Stimulated activated CD4-positive, alpha-beta T cell treated with anti-CD3 and anti-CD28 coated beads, Interleukin-1b, Interleukin-23, amount 100 ng/mL, for 48 hours (primary cell): ENCODE results near the gene PRR14.
A peak's percentile ranks its signal among the peaks of the same experiment; 100 is the strongest.
"Not testable (repeated sequence)": the region's sequence is repeated elsewhere in the genome, so short reads cannot be mapped to it uniquely, and the experiment has no call there.

Experiments
- DNase-seq: peaks from one replicate; pipeline ENCODE4 v3.0.0-alpha.2; 2020

PRR14 gene

DNA sequence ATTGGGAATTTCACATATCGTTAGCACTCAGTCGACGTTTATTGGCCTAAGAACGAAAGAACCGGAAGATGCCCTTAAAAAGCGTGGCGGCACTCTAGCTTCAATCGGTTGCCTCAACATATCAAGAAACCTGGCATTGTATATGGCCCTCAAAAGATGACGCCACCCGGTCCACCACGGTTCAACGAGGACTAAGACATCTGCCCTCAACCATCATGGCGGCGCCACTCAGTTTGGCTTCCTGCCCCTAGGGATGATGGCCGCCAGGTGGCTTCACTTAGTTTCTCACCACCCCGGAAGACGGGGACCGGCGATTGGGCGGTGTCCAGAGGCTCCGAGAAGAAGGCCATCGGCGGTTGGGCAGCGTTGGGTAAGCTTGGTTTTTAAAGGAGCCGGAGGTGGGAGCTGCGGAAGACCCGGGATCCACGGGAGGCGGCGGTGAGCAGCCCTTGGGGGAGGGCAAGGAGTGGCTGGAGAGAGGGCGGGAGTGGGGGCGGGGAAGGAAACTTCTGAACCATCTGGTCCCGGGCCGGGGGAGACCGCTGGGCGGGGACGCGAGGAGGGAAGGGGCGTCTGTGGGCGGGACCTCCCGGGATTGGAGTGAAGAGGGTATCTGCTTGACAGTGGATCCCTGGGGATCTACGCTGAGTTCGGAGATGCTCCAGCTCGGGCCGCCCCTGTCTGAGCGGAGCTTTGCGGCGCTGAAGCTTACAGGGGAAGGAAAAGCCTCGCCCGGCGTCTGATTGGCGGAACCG, at the start of gene PRR14:
PRR14 (plus strand) TSS at position 592 of the 755 bp plus-strand sequence. CDS start 686 bp downstream, outside the sequence.
- DNase-seq: peak; percentile 100

DNA sequence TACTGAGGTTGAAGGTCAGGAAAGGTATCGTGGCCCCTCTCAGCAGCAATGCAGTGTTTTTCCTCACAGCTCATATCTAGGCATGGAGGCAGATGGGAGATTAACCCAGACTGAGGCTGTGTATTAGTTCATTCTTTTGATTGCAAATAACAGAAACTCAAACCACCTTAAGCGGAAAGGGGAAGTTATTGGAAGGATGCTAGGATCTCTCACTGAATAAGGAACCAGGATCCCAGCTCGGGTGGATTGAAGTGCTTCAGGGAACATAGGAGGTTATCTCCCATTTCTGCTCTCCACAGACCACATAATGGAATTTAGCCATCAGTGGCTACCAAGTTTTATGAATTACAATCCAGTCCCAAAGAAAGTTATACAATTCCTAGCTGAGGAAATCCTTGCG, 48.8 kb upstream of the PRR14 start:
- DNase-seq: no peak

DNA sequence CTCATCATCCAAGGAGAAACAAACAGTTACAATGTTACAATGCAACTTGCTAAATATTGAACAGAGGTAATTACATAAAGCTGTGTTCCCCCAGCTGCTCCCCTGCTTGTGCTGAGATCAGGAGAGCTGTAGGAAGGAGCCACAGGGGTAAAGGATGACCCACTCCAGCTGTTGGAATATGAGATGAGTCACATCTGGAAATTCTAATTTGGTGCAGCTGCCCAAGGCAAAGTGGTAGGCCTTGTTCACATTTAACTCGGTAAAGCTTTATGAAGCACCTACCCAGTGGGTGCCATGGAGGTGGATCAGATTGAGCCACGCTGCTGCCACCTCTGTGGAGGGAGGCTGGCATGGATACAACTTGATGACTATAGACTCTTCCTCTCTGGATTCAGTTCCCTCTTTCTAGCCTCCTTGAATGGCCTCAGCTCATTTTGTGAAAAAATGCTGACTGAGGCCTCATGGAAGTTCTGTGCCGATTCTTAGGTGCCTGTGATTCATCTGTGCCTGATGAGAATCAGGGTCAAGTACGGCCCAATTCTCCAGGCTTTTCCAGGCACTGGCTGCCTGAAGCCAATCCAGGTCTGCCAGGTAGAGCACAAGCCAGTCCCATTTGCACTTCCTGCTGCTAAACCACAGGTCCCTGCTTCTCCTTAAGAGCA, 48.0 kb upstream of the PRR14 start:
- DNase-seq: no peak

GRCh38 chr16:30603945-30604315, 46.8 kb upstream of the PRR14 start:
- DNase-seq: no peak

DNA sequence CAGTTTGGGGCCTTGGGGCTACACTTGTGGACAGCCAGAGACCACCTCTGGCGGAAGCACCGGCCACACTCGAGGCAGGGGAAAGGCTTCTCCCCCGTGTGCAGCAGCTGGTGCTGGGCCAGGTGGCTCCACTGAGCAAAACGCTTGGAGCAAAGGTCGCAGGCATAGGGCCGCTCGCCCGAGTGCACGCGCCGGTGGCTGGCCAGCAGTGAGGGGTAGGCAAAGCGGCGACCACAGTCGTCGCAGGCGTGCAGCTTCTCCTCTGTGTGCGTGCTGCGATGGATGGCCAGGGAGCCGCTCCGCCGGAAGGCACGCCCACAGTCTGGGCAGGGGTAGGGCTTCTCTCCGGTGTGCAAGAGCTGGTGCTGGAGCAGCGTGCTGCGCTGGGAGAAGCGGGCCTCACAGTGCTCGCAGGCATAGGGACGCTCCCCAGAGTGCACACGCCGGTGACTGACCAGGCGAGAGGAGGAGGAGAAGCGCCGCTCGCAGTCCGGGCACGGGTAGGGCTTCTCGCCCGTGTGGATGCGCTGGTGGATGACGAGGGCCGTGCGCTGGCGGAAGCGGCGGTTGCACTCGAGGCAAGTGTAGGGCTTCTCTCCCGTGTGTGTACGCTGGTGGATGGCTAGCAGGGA, 46.3 kb upstream of the PRR14 start:
- DNase-seq: no peak

GRCh38 chr16:30605158-30605557, 45.6 kb upstream of the PRR14 start:
- no peak for DNase-seq

- DNase-seq: no peak
Measured at GRCh38 chr16:30606004-30606403, 44.8 kb upstream of the PRR14 start.

DNA sequence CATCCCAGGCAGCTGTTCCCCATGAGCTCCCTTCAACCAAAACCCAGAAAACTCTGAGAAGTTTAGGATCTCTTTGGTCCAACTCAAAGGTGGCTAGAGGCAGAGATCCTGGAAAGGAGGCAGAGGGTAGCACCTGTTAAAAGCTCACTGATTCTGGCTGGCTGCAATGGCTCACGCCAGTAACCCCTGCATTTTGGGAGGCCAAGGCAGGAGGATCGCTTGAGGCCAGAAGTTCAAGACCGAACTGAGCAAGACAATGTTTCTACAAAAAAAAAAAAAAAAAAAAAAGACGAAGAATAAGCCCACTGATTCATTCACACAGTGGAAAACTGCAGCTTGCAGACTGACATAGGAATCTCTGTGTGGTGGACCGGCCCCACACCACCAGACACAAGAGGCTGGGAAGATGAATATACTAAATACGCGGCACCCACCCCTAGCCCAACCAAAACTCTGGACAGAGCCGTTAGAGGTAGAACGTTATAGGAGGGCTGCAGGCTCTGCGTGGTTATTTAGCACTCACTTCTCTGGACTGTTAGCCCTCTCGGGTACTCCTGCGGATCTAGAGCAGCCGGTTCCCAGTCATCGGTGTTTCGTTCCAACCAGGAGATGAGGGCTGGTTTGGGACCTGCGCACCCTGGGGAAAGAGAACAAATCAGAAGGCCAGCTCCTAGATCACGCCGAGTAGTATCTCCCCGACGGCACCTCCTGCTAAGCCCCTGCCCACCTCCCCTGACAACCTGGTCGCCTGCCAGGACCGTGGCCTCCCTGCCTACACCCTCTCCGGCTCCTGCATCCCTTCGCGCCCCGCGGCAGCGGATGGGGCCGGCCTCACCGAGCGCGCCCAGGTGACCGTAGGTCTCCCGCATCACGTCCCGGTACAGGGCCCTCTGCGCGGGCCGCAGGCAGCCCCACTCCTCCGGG, 41.5 kb upstream of the PRR14 start:
- DNase-seq: peak; percentile 46

- peak; percentile 96 for DNase-seq
Measured at GRCh38 chr16:30609926-30610839, 40.6 kb upstream of the PRR14 start, which contains the start of gene ZNF689. TSS of gene ZNF689 (minus strand) at chr16:30610389. CDS start at chr16:30610041, 348 bp downstream.

DNA sequence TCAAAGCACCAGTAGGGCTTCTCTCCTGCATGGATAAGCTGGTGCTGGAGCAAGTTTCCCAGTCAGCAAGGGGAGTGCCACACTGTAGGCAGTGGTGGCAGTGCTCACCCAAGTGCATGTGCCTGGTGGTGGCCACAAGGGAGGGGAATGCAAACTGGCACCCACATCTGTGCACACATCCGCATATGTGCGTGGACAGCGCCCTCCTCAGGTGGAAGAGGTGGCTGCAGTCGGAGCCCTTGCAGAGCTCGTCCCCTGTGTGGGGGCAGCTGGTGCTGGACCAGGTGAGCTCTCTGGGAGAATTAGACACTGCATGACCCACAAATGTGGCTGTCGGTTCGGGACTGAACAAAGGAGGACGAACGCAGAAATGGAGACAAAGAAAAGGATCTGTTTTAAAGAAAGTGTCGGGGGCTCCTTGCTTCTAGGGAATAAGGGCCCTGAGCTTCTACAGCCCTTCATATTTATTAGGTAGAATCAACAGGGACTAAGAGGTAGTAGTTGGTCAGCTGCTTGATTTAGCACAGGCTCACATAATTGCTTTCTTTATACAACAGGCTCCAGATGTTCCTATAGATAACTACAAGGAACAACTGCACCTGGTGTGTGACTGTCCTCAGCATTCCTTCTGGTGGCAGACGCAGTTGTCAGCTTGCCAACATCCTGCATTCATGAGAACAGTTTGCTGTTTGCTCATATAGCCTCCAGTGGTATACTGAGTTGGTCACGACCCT, 35.2 kb upstream of the PRR14 start:
- DNase-seq: peak; percentile 87

- DNase-seq: no peak
Measured at GRCh38 chr16:30619202-30619601, 31.6 kb upstream of the PRR14 start.

- no peak for DNase-seq
Measured at GRCh38 chr16:30619638-30620037, 31.1 kb upstream of the PRR14 start.

- DNase-seq: no peak
Measured at GRCh38 chr16:30620169-30620568, 30.6 kb upstream of the PRR14 start.

DNA sequence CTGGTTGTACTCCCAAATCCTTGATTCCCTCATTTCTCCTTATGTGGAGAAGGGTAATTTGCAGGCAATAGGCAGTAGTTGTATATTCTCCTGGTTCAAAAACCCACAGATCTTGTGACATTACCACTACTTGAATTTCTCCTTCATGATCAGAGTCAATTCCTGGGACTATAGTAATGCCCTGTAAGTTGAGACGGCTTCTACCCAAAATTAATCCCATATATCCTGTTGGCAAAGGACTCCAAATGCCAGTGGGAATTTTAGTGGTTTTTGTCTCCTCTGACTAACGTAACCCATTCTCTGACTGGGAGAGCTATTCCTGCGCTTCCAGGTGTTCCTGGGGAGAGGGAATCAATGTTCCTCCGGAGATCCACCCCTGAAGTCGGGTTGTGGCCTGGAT, 29.0 kb upstream of the PRR14 start:
- DNase-seq: no peak

- DNase-seq: no peak
Measured at GRCh38 chr16:30622455-30623032, 28.2 kb upstream of the PRR14 start.

DNA sequence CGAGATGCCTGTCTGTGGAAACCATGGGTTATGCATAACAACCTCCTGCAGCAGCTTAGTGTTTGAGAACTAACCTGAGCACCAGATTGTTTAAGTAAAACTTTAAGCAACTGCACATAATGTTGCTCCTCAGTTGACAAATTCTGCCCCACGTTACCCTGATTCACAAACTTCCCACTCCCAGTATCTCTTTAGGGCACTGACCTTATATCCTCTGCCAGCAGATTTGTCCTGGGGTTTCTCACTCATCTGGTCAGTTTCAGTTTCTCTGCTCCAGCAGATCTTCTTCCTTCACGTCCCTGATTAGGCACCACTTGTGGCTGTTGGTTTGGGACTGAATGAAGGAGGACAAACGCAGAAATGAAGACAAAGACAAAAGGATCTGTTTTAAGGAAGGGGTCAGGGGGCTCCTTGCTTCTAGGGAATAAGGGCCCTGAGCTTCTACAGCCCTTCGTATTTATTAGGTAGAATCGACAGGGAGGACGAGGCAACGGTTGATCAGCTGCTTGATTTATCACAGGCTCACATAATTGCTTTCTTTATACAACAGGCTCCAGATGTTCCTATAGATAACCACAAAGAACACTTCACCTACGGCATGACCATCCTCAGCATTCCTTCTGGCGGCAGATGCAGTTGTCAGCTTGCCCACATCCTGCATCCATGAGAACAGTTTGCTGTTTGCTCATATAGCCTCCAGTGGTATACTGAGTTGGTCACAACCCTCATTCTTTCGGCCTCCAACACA, 27.1 kb upstream of the PRR14 start:
- no peak for DNase-seq

DNA sequence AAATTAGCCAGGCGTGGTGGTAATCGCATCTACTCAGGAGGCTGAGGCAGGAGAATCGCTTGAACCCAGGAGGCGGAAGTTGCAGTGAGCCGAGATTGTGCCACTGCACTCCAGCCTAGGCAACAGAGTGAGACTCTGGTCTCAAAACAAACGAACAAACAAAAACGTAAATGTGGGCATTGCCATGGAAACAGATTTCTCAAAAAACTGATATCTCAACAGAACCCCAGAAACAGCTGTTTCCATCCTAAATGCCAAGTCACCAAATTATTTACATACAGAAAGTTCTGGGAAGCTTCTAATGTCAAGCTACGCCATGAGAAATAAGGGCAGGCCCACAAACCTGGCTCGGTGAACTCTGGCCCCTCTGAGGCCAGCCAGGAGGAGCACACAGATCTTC, 24.5 kb upstream of the PRR14 start:
- DNase-seq: no peak

- DNase-seq: peak; percentile 86
Measured at GRCh38 chr16:30628628-30629540, 21.9 kb upstream of the PRR14 start.

GRCh38 chr16:30632454-30632853, 18.3 kb upstream of the PRR14 start:
- DNase-seq: not testable (repeated sequence)
